ENCODE data around the gene BCAS3.

DNA sequence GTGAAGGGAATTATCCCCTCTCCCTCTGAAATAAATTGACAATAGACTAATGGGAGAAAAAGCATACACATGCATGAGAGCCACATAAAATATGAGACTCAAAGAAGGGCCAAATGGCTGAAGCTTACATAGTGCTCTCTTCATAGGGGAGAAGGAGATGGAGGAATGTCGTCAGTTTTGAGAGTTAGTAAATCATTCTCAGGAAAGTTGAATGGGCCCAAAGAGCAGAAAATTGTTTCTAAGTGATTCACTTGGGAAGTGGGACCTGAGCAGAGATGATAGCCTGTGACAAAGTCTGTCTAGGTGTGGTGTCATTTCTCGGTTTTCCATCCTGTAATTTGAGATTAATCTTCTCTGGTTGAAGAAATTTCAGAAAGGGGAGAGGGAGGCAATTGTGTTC, 35.0 kb downstream of the BCAS3 start:
- no peak for TF ChIP-seq POLR2A (IDR thresholded peaks at IDR 0.05)
- no peak for TF ChIP-seq CTCF (IDR thresholded peaks at IDR 0.05)

All from lower leg skin (tissue), 3 donors.